Measurements from ENCODE around the gene SLC25A17. TPM values are rescaled to one million over a fixed set of nuclear protein-coding genes. Genes with fewer than 3 reads are reported as not detected.
"Not testable (repeated sequence)": the region's sequence is repeated elsewhere in the genome, so short reads cannot be mapped to it uniquely, and the experiment has no call there.

Gene SLC25A17
- polyA plus RNA-seq, 1 donor: 20.3 TPM

DNA sequence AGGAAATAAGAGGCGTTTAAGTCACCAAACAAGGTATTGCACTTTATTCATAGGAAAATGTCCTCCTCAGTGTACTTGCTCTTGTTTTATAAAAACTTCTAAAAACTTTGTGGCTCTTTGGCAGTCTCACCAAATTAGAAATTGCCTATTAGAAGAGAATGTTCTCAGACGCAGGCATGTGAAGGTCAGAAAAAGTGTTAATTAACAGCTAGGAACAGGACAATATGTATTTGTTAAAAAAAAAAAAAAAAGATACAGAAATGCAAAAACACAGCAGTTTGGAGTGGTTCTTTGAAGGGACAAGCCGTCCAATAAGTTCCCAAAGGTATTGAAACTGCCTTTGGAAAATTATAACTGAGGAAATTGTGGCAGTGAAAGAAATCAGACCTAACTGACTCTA is 67.9 kb downstream of the SLC25A17 start:
- no peak for DNase-seq

- DNase-seq: no peak
These were observed 69.3 kb downstream of the SLC25A17 start for GRCh38 chr22:40749829-40750228.

GRCh38 chr22:40748388-40749355 is 70.5 kb downstream of the SLC25A17 start:
- DNase-seq: no peak

GRCh38 chr22:40747361-40747760 is 71.8 kb downstream of the SLC25A17 start:
- DNase-seq: no peak

DNA sequence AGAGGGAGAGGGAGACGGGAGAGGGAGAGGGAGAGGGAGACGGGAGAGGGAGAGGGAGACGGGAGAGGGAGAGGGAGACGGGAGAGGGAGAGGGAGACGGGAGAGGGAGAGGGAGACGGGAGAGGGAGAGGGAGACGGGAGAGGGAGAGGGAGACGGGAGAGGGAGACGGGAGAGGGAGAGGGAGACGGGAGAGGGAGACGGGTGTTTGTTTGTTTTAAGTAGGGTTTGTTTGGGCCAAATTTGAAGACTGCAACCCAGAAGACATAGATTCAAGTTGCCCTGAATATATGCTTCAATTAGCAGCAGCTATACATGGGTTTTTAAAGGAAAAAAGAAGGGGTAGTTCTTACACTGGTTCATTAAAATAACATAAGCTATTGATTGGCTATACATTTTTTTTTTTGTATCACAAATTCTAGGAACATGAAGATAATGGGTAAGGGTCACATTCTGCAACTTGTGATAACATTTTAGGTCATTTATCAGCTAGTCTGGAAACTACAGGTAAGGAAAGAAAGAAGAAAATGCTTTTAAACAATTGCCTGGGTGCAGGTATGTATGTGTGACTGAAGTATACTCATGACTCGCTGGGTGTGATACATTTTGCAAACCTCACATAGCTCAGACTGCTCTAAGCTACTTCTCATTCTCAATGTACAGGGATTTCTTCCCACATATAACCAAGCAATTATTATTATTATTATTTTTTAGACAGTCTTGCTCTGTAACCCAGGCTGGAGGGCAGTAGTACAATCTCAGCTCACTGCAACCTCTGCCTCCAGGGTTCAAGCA is 72.5 kb downstream of the SLC25A17 start:
- DNase-seq: no peak

DNA sequence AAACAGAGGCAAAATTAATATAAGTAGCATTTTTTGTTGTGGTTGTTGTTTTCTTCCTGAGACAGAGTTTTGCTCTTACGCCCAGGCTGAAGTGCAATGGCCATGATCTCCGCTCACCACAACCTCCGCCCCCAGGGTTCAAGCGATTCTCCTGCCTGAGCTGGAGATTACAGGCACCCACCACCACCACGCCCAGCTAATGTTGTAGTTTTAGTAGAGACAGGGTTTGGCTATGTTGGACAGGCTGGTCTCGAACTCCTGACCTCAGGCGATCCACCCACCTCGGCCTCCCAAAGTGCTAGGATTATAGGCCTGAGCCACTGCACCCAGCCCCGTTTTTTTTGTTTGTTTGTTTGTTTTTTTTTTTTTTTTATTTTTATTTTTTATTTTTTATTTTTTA is 75.4 kb downstream of the SLC25A17 start:
- no peak for DNase-seq

GRCh38 chr22:40741116-40741515 is 78.0 kb downstream of the SLC25A17 start:
- no peak for DNase-seq

GRCh38 chr22:40739721-40740120 is 79.4 kb downstream of the SLC25A17 start:
- no peak for DNase-seq

GRCh38 chr22:40733919-40734318 is 85.2 kb downstream of the SLC25A17 start:
- no peak for DNase-seq

DNA sequence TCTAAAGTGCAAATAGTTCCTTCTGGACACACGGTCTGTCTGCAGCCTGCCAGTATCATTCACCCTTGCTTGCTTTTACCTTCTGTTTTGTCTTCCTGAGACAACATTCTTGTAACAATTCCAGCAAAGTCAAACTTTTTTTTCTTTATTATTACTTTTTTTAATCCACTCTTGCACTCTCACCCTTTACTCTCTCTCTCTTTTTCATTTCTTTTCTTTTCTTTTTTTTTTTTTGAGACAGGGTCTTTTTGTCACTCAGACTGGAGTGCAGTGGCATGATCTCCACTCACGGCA is 86.2 kb downstream of the SLC25A17 start:
- no peak for DNase-seq

GRCh38 chr22:40729284-40729683 is 89.9 kb downstream of the SLC25A17 start:
- no peak for DNase-seq

GRCh38 chr22:40728731-40729189 is 90.4 kb downstream of the SLC25A17 start:
- DNase-seq: no peak

DNA sequence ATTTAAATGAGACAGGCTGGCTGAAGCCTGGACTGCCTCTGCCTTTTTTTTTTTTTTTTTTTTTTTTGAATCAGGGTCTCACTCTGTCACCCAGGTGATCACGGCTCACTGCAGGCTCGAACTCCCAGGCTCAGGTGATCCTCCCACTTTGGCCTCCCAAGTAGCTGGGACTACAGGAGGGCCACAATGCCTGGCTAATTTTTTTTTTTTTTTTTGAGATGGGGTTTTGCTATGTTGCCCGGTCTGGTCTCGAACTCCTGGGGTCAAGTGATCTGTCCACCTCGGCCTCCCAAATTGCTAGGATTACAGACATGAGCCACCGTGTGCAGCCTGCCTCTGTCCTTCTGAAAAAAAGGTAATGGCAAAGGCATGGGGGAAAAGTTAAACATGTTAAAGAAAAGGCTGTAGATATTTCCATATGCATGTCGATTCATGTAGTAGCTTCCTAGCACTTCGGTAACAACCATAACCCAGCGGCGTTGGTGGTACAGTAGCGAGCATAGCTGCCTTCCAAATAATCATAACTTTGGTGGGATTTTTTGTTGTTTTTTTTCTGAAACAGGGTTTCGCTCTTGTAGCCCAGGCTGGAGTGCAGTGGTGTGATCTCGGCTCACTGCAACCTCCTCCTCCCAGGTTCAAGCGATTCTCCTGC is 91.1 kb downstream of the SLC25A17 start:
- DNase-seq: no peak

DNA sequence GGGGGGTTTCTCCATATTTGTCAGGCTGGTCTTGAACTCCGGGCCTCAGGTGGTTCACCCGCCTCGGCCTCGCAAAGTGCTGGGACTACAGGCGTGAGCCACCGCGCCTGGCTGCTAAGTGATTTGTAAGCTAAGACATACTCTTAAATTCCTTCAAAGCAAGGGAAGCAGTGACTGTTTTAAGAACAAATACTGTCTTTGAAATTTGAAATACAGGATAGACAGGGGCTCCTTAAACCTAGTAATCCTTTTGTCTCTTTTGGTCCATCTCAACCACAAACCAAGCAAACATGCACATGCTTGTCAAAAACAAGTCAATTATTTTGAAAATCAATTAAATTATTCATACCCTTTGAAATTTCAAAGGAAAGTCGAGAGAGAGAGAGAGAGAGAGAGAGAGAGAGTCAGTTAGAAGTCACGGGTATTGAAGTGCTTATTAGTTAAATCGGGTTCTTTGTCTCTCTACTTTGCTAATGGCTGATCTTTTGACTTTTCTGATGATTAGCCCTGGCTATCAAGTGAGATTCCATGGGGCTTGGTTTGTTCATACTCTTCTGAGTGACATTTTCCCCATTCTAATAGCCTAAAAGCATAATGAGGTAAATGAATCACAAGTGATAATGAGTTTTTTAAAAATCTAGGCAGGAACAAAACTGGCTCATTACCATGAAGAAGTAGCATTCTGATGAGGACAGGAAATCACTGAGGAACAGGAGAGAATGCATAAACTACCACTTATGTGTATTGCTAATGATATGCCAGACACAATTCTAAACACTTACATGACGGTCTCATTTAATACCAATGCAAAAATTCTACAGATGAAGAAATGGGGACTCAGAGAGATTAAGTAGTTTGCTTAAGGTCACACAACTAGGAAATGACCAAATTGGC is 91.8 kb downstream of the SLC25A17 start:
- DNase-seq: no peak

DNA sequence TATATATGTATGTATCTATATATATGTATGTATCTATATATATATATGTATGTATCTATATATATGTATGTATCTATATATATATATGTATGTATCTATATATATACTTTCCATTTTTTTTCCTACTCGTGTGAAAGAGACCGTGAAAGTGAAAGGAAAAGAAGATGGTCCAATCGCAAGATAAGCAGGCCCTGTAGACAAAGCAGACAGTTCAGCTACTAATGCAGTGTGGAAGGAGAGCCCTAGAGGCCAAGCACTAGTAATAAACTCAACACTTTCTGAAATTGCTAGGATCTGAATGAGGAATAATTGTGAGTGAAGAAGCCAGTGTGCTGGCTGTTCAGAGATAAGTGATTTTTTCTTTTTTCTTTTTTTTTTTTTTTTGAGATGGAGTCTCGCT is 92.6 kb downstream of the SLC25A17 start:
- no peak for DNase-seq

DNA sequence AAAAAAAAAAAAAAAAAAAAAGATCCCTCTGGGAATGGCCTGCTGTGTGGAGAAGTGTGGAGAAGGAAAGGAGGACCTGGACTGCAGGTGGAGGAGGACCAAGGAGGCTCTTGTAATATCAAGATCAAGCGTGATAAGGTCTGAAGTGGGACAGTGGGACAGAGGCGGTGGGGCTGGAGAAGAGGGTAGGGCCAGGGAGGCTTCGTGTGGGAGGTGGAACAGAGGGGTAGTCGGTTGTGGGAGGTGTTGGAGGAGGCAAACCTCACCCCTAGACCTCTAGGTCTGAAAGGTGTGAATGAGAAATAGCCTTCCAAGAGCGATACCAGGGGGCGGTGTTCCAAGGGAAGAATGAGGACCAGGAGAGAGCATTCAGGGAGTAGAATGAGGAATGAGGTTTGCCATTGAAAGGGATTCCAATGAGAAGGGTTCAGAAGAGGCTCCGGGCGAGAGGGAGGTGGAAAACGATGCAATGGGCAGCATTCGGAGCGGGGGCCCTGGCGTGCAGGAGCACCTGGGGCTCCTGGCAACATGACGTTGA is 95.7 kb downstream of the SLC25A17 start:
- DNase-seq: no peak

DNA sequence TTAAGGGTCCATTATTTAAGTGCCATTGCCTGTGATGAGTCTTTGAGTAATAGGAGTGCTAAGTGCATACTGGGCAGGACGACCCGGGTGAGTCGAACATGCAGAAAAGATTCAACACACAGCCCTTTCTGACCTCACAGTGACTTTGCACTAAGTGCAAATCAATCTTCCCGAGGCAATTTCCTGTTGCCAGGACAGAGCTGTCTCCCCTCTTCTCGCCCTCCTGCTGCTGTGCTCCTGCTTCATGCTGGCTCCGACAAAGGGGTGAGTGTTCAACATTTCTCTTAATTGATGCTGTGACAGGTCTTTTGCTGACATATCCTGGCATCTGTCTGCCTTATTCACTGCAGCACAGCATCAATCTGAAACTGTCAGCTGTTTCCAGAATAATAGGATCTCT is 97.9 kb downstream of the SLC25A17 start:
- DNase-seq: no peak

DNA sequence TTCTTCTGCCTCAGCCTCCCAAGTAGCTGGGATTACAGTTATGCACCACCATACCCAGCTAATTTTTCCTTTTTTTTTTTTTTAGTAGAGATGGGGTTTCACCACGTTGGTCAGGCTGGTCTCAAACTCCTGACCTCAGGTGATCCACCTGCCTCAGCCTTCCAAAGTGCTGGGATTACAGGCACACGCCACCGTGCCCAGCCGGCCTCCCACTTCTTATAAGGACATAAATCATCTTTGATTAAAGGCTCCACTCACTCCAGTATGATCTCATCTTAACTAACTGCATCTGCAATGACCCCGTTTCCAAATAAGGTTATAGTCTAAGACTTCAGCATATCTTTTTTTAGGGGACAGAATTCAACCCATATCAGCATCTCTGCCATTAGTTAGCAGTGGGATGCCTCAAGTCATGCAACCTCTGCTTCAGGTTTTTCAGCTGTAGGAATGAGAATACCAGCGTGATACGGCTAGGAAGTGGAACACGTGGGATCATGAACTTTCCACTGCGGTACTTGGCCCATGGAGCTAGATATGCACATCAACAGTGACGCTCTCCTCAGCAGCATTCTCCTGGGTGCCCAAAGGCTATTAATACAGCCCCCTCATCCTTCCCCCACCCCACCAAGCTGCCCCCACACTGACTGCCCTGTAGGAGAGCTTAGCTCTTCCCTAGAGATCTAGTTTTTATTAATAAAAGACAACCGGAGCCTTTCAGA is 98.4 kb downstream of the SLC25A17 start:
- DNase-seq: no peak

GRCh38 chr22:40720156-40720537 is 99.0 kb downstream of the SLC25A17 start:
- DNase-seq: not testable (repeated sequence)
